Type B pancreatic cell (in vitro differentiated cells): ENCODE results near the gene SCUBE3. TPM values are rescaled to one million over a fixed set of nuclear protein-coding genes. Genes with fewer than 3 reads are reported as not detected.

ENCODE experiments used
- DNase-seq: peaks from one replicate; pipeline ENCODE4 v3.0.0; 2021; ENCODE audit warnings: mixed read lengths; ENCODE audit not compliant: unreplicated experiment; ENCODE audit errors: extremely low spot score
- H3K27ac Mint-ChIP-seq: 2 replicates; pipeline ENCODE4 v1.8.0; 2021; ENCODE audit warnings: mild to moderate bottlenecking, mixed read lengths
- H3K27me3 Mint-ChIP-seq: 2 replicates; pipeline ENCODE4 v1.8.0; 2021; ENCODE audit warnings: mixed read lengths
- H3K36me3 Mint-ChIP-seq: 2 replicates; pipeline ENCODE4 v1.8.0; 2021; ENCODE audit warnings: mixed read lengths
- H3K4me1 Mint-ChIP-seq: one replicate; pipeline ENCODE4 v1.8.0; 2021; ENCODE audit warnings: mixed read lengths; ENCODE audit not compliant: unreplicated experiment
- H3K4me3 Mint-ChIP-seq: 2 replicates; pipeline ENCODE4 v1.8.0; 2021; ENCODE audit warnings: mild to moderate bottlenecking, mixed read lengths
- H3K9me3 Mint-ChIP-seq: 2 replicates; pipeline ENCODE4 v1.8.0; 2021; ENCODE audit warnings: mixed read lengths
- CTCF ChIP-seq: fragments of 200-600 bp; sonication (generic); conservative IDR thresholded peaks from 2 replicates; pipeline ENCODE4 v1.5.0; 2021; ENCODE audit warnings: antibody characterized with exemption, mild to moderate bottlenecking
- total RNA-seq: library from RNA; stranded (reverse); gene quantifications from 2 replicates; pipeline ENCODE4 v1.2.1, GENCODE V29; 2021; ENCODE audit warnings: low replicate concordance

The SCUBE3 gene
- total RNA-seq, 1 donor from 2014 or later: 14.9 TPM

- H3K27me3 Mint-ChIP-seq: no peaks in the 10 kb centered on the region
- H3K4me3 Mint-ChIP-seq: peak overlapping the region; percentile 99
- H3K9me3 Mint-ChIP-seq: no peaks in the 10 kb centered on the region
- no peak for DNase-seq
- H3K36me3 Mint-ChIP-seq: no peaks in the 10 kb centered on the region
- no peak for TF ChIP-seq CTCF
- H3K27ac Mint-ChIP-seq: peak overlapping the region; percentile 97
- H3K4me1 Mint-ChIP-seq: peaks cover 27% of the 10 kb centered on the region
Observed at GRCh38 chr6:35258336-35258735, 44.6 kb downstream of the SCUBE3 start.

GRCh38 chr6:35258858-35259193, 45.1 kb downstream of the SCUBE3 start:
- Mint-ChIP-seq H3K4me3 (peak overlapping the region; percentile 99), H3K36me3 (no peaks in the 10 kb centered on the region), H3K27ac (peak overlapping the region; percentile 97), H3K27me3 (no peaks in the 10 kb centered on the region), H3K9me3 (no peaks in the 10 kb centered on the region), H3K4me1 (peaks cover 29% of the 10 kb centered on the region)
- DNase-seq: no peak
- TF ChIP-seq CTCF: peak; percentile 61

GRCh38 chr6:35259194-35259947, 45.6 kb downstream of the SCUBE3 start, which contains the start of gene ZNF76:
ZNF76 (plus strand) TSS chr6:35259735; CDS start chr6:35281152, 21,417 bp downstream.
- peak; percentile 26 for TF ChIP-seq CTCF
- Mint-ChIP-seq H3K9me3 (no peaks in the 10 kb centered on the region), H3K27ac (peak within 1 kb of the TSS; percentile 97), H3K4me3 (peak within 1 kb of the TSS; percentile 99), H3K4me1 (peaks cover 29% of the 10 kb centered on the region), H3K36me3 (no peaks in the 10 kb centered on the region), H3K27me3 (no peaks in the 10 kb centered on the region)
- peak; percentile 99 for DNase-seq

- no peak for TF ChIP-seq CTCF
- Mint-ChIP-seq H3K4me1 (peaks cover 29% of the 10 kb centered on the region), H3K9me3 (no peaks in the 10 kb centered on the region), H3K36me3 (no peaks in the 10 kb centered on the region), H3K27me3 (no peaks in the 10 kb centered on the region), H3K4me3 (peak overlapping the region; percentile 99), H3K27ac (peak overlapping the region; percentile 90)
- no peak for DNase-seq
Observed at GRCh38 chr6:35259948-35260590, 46.3 kb downstream of the SCUBE3 start.

GRCh38 chr6:35260591-35261570, 47.1 kb downstream of the SCUBE3 start:
- Mint-ChIP-seq H3K9me3 (no peaks in the 10 kb centered on the region), H3K36me3 (no peaks in the 10 kb centered on the region), H3K4me3 (peak overlapping the region; percentile 99), H3K27me3 (no peaks in the 10 kb centered on the region), H3K27ac (peak overlapping the region; percentile 90), H3K4me1 (peaks cover 33% of the 10 kb centered on the region)
- no peak for TF ChIP-seq CTCF
- DNase-seq: no peak
